Loucy (cell line): ENCODE measurements around the gene ASPG.

Source experiments
- H2AFZ ChIP-seq: fragments of 200-600 bp; sonication (generic); 2 replicates; pipeline ENCODE4 v1.6.0; 2016; ENCODE audit warnings: antibody characterized with exemption, mild to moderate bottlenecking, low read length, moderate library complexity
- H3F3A ChIP-seq: fragments of 200-600 bp; 2 replicates; pipeline ENCODE4 v1.6.0; 2016; ENCODE audit warnings: antibody characterized with exemption, low read depth, mild to moderate bottlenecking
- H3K27me3 ChIP-seq: fragments of 200-600 bp; sonication (generic); 2 replicates; pipeline ENCODE4 v1.6.1; 2014; ENCODE audit warnings: low read length, mild to moderate bottlenecking; ENCODE audit not compliant: insufficient read depth, poor library complexity, severe bottlenecking
- H3K36me3 ChIP-seq: fragments of 200-600 bp; sonication (generic); 2 replicates; pipeline ENCODE4 v1.6.1; 2016; ENCODE audit warnings: low read length; ENCODE audit not compliant: insufficient read depth
- H3K4me1 ChIP-seq: fragments of 200-600 bp; sonication (generic); 2 replicates; pipeline ENCODE4 v1.5.1; 2014; ENCODE audit warnings: low read length, mild to moderate bottlenecking; ENCODE audit not compliant: insufficient read depth, poor library complexity, severe bottlenecking
- H3K4me2 ChIP-seq: fragments of 200-600 bp; sonication (generic); 2 replicates; pipeline ENCODE4 v1.6.0; 2014; ENCODE audit warnings: antibody characterized with exemption, low read length, low read depth, mild to moderate bottlenecking; ENCODE audit not compliant: poor library complexity, severe bottlenecking
- H3K4me3 ChIP-seq: fragments of 200-600 bp; sonication (generic); 2 replicates; pipeline ENCODE4 v1.5.1; 2014; ENCODE audit warnings: low read length, mild to moderate bottlenecking, mixed read lengths; ENCODE audit not compliant: poor library complexity, severe bottlenecking
- H3K79me2 ChIP-seq: fragments of 200-600 bp; sonication (generic); 2 replicates; pipeline ENCODE4 v1.6.1; 2014; ENCODE audit warnings: low read length; ENCODE audit not compliant: insufficient read depth
- H3K9ac ChIP-seq: fragments of 200-600 bp; sonication (generic); 2 replicates; pipeline ENCODE4 v1.6.0; 2014; ENCODE audit warnings: mild to moderate bottlenecking, low read depth, low read length, moderate library complexity; ENCODE audit not compliant: poor library complexity, severe bottlenecking
- H3K9me2 ChIP-seq: fragments of 200-600 bp; sonication (generic); replicated peaks from 2 replicates; pipeline ENCODE4 v1.6.1; 2016; ENCODE audit warnings: low read depth, low read length, mixed read lengths
- H3K9me3 ChIP-seq: fragments of 200-600 bp; sonication (generic); 2 replicates; pipeline ENCODE4 v1.6.1; 2014; ENCODE audit warnings: mild to moderate bottlenecking, antibody characterized with exemption, low read length, low read depth; ENCODE audit not compliant: insufficient read depth
- H4K20me1 ChIP-seq: fragments of 200-600 bp; sonication (generic); 2 replicates; pipeline ENCODE4 v1.6.0; 2014; ENCODE audit warnings: antibody characterized with exemption, low read length, mild to moderate bottlenecking; ENCODE audit not compliant: insufficient read depth, poor library complexity, severe bottlenecking
- EZH2phosphoT487 ChIP-seq: fragments of 200-600 bp; IDR thresholded peaks from 2 replicates; pipeline ENCODE4 v1.6.1; 2018; ENCODE audit warnings: antibody characterized with exemption, mild to moderate bottlenecking, moderate library complexity, borderline replicate concordance
- TF ChIP-seq, protein P1 (sequence below): fragments of 200-600 bp; sonication (generic); conservative IDR thresholded peaks from 2 replicates; pipeline ENCODE4 v1.5.1; 2014; ENCODE audit warnings: mild to moderate bottlenecking, antibody characterized with exemption, low read length

ASPG gene

GRCh38 chr14:104141621-104142091, 56.2 kb downstream of the ASPG start:
- no peaks in the 10 kb centered on the region for H3K27me3 ChIP-seq
- H3K4me2 ChIP-seq: no peak overlapping the region
- H3K9ac ChIP-seq: no peak overlapping the region

GRCh38 chr14:104142136-104142945, 56.8 kb downstream of the ASPG start:
- H3K36me3 ChIP-seq: no peaks in the 10 kb centered on the region
- no peak overlapping the region for H2AFZ ChIP-seq
- no peaks in the 10 kb centered on the region for H3K79me2 ChIP-seq
- no peaks in the 10 kb centered on the region for H3K4me1 ChIP-seq
- H3K9ac ChIP-seq: no peak overlapping the region
- H3K4me2 ChIP-seq: no peak overlapping the region
- TF ChIP-seq EZH2phosphoT487: no peak
- TF ChIP-seq, protein P1, sequence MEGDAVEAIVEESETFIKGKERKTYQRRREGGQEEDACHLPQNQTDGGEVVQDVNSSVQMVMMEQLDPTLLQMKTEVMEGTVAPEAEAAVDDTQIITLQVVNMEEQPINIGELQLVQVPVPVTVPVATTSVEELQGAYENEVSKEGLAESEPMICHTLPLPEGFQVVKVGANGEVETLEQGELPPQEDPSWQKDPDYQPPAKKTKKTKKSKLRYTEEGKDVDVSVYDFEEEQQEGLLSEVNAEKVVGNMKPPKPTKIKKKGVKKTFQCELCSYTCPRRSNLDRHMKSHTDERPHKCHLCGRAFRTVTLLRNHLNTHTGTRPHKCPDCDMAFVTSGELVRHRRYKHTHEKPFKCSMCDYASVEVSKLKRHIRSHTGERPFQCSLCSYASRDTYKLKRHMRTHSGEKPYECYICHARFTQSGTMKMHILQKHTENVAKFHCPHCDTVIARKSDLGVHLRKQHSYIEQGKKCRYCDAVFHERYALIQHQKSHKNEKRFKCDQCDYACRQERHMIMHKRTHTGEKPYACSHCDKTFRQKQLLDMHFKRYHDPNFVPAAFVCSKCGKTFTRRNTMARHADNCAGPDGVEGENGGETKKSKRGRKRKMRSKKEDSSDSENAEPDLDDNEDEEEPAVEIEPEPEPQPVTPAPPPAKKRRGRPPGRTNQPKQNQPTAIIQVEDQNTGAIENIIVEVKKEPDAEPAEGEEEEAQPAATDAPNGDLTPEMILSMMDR: no peak
- H3K27me3 ChIP-seq: no peaks in the 10 kb centered on the region
- H3K9me3 ChIP-seq: no peaks in the 10 kb centered on the region
- no peaks in the 10 kb centered on the region for H4K20me1 ChIP-seq
- H3F3A ChIP-seq: no peaks in the 10 kb centered on the region
- no peaks in the 10 kb centered on the region for H3K9me2 ChIP-seq
- no peak overlapping the region for H3K4me3 ChIP-seq

More at GRCh38 chr14:104141621-104142091, 56.2 kb downstream of the ASPG start:
- no peaks in the 10 kb centered on the region for H4K20me1 ChIP-seq
- H3K9me3 ChIP-seq: no peaks in the 10 kb centered on the region
- H2AFZ ChIP-seq: no peak overlapping the region
- no peaks in the 10 kb centered on the region for H3K9me2 ChIP-seq
- TF ChIP-seq, protein P1: no peak
- TF ChIP-seq EZH2phosphoT487: no peak
- H3K79me2 ChIP-seq: no peaks in the 10 kb centered on the region
- no peak overlapping the region for H3K4me3 ChIP-seq
- H3F3A ChIP-seq: no peaks in the 10 kb centered on the region
- no peaks in the 10 kb centered on the region for H3K36me3 ChIP-seq
- H3K4me1 ChIP-seq: no peaks in the 10 kb centered on the region

GRCh38 chr14:104142946-104143470, 57.5 kb downstream of the ASPG start:
- TF ChIP-seq, protein P1: no peak
- no peak for TF ChIP-seq EZH2phosphoT487
- Histone ChIP-seq H3K27me3 (no peaks in the 10 kb centered on the region), H3K36me3 (no peaks in the 10 kb centered on the region), H3K9me2 (no peaks in the 10 kb centered on the region), H3K9me3 (no peaks in the 10 kb centered on the region), H3K4me2 (no peak overlapping the region), H3K4me3 (no peak overlapping the region), H3K79me2 (no peaks in the 10 kb centered on the region), H3K9ac (no peak overlapping the region), H4K20me1 (no peaks in the 10 kb centered on the region), H3K4me1 (no peaks in the 10 kb centered on the region), H3F3A (no peaks in the 10 kb centered on the region), H2AFZ (no peak overlapping the region)
